Liver (tissue), 10 donors: ENCODE measurements around the gene POGZ. TPM values are rescaled to one million over a fixed set of nuclear protein-coding genes. Genes with fewer than 3 reads are reported as not detected.

ENCODE experiments used
- DNase-seq: peaks from one replicate; pipeline ENCODE4 v3.0.0-alpha.2; 2017; ENCODE audit warnings: low spot score
- H3K27ac ChIP-seq, 2 donors: one replicate each; pipeline ENCODE4 v1.7.0; 2013; ENCODE audit warnings: inconsistent platforms in 2 of 2, low read length in 2 of 2, control low read depth in 1 of 2, low read depth in 1 of 2, mild to moderate bottlenecking in 1 of 2
- H3K27me3 ChIP-seq, 4 donors: one replicate each; pipeline versions ENCODE4 v1.6.1 to v1.7.0; 2013; ENCODE audit warnings: low read length in 3 of 4, inconsistent platforms in 1 of 4, mild to moderate bottlenecking in 1 of 4, moderate library complexity in 1 of 4; ENCODE audit not compliant: control insufficient read depth in 4 of 4, insufficient read depth in 4 of 4
- H3K36me3 ChIP-seq, 4 donors: one replicate each; pipeline versions ENCODE4 v1.6.1 to v1.7.0; 2013; ENCODE audit warnings: low read length in 3 of 4, mild to moderate bottlenecking in 3 of 4, low read depth in 1 of 4, moderate library complexity in 1 of 4; ENCODE audit not compliant: control insufficient read depth in 4 of 4, insufficient read depth in 3 of 4
- H3K4me1 ChIP-seq, 4 donors: one replicate each; pipeline versions ENCODE4 v1.6.1 to v1.7.0; 2013; ENCODE audit warnings: low read length in 3 of 4, mild to moderate bottlenecking in 3 of 4, moderate library complexity in 1 of 4; ENCODE audit not compliant: control insufficient read depth in 4 of 4, insufficient read depth in 4 of 4
- H3K4me3 ChIP-seq, 3 donors: one replicate each; pipeline versions ENCODE4 v1.6.1 to v1.7.0; 2013; ENCODE audit warnings: low read length in 3 of 3, control low read depth in 1 of 3, low read depth in 1 of 3, mild to moderate bottlenecking in 1 of 3
- H3K9ac ChIP-seq, 2 donors: one replicate each; pipeline ENCODE4 v1.7.0; 2013; ENCODE audit warnings: low read length in 2 of 2, mild to moderate bottlenecking in 2 of 2, moderate library complexity in 2 of 2, control low read depth in 1 of 2, low read depth in 1 of 2
- H3K9me3 ChIP-seq, 4 donors: one replicate each; pipeline versions ENCODE4 v1.6.1 to v1.7.0; 2013; ENCODE audit warnings: low read length in 3 of 4; ENCODE audit not compliant: control insufficient read depth in 4 of 4
- CTCF ChIP-seq: fragments of 150-350 bp; IDR thresholded peaks from 2 replicates; pipeline ENCODE4 v1.5.1; 2017; ENCODE audit warnings: improper control_type of control experiment, low read depth, low read length; ENCODE audit not compliant: missing input control
- FOXA1 ChIP-seq: IDR thresholded peaks from 2 replicates; pipeline ENCODE4 v1.6.1; 2016; ENCODE audit warnings: antibody characterized with exemption
- FOXA2 ChIP-seq: IDR thresholded peaks from 2 replicates; pipeline ENCODE4 v1.6.1; 2016; ENCODE audit warnings: antibody characterized with exemption
- HNF4A ChIP-seq, 2 donors: conservative IDR thresholded peaks; 2 replicates each; pipeline ENCODE4 v1.6.1; 2016; ENCODE audit warnings: antibody characterized with exemption in 2 of 2, mild to moderate bottlenecking in 2 of 2
- HNF4G ChIP-seq: IDR thresholded peaks from 2 replicates; pipeline ENCODE4 v1.6.1; 2016; ENCODE audit warnings: antibody characterized with exemption
- JUND ChIP-seq, 2 donors: IDR thresholded peaks; 2 replicates each; pipeline ENCODE4 v1.6.1; 2016; ENCODE audit warnings: antibody characterized with exemption in 2 of 2
- MAX ChIP-seq: IDR thresholded peaks from 2 replicates; pipeline ENCODE4 v1.6.1; 2016; ENCODE audit warnings: antibody characterized with exemption
- NR2F2 ChIP-seq: IDR thresholded peaks from 2 replicates; pipeline ENCODE4 v1.6.1; 2016; ENCODE audit warnings: antibody characterized with exemption
- RAD21 ChIP-seq, 2 donors: IDR thresholded peaks; 2 replicates each; pipeline ENCODE4 v1.6.1; 2016; ENCODE audit warnings: antibody characterized with exemption in 2 of 2, mild to moderate bottlenecking in 2 of 2
- REST ChIP-seq: IDR thresholded peaks from 2 replicates; pipeline ENCODE4 v1.6.1; 2016; ENCODE audit warnings: antibody characterized with exemption, mild to moderate bottlenecking
- RXRA ChIP-seq, 2 donors: IDR thresholded peaks; 2 replicates each; pipeline ENCODE4 v1.6.1; 2017 to 2018; ENCODE audit warnings: antibody characterized with exemption in 2 of 2, mild to moderate bottlenecking in 1 of 2
- SP1 ChIP-seq: IDR thresholded peaks from 2 replicates; pipeline ENCODE4 v1.6.1; 2018; ENCODE audit warnings: antibody characterized with exemption, mild to moderate bottlenecking
- TAF1 ChIP-seq: conservative IDR thresholded peaks from 2 replicates; pipeline ENCODE4 v1.6.1; 2016; ENCODE audit warnings: antibody characterized with exemption, mild to moderate bottlenecking
- YY1 ChIP-seq: IDR thresholded peaks from 2 replicates; pipeline ENCODE4 v1.6.1; 2016; ENCODE audit warnings: antibody characterized with exemption, mild to moderate bottlenecking
- WGBS: extraction: QIAGEN DNeasy Blood & Tissue Kit; methylation state at CpG from one replicate; pipeline ENCODE4 v1.1.7; 2013; 5-methylcytosine and 5-hydroxymethylcytosine counted together
- polyA plus RNA-seq, 2 donors: library from polyadenylated mRNA; stranded (reverse) in 1 of 2; unstranded in 1 of 2; fragments of 200-250 nt in 1 of 2; fragments of >200 nt in 1 of 2; fragmentation: Nextera tagmentation in 1 of 2; extraction: Ambion mirVana in 1 of 2; gene quantifications; one replicate each; pipeline versions ENCODE4 v1.2.1 to v1.2.3, GENCODE V29; 2013 to 2015
- small RNA-seq: library from RNA; depleted of rRNA; stranded (forward); fragments of <200 nt; gene quantifications from one replicate; pipeline ENCODE3, GENCODE V24; 2014
- total RNA-seq, 2 donors: library from RNA; depleted of rRNA; stranded (reverse); fragments of >200 nt; gene quantifications; one replicate each; pipeline ENCODE4 v1.2.3, GENCODE V29; 2014
- donor health status: healthy.
- donor health status: healthy.
- donor health status: healthy.
- donor health status: healthy.
- donor health status: healthy.

Gene POGZ
- total and polyA plus RNA-seq, 4 donors = 7.7 to 30.1 (median 17.3) TPM

- no peaks in the 10 kb centered on the region for H3K9me3 ChIP-seq
- H3K36me3 ChIP-seq = peaks cover 8 to 36% (median 33%) of the 10 kb centered on the region in 4 donors
- H3K9ac ChIP-seq = no peak overlapping the region
- no peak overlapping the region for H3K4me3 ChIP-seq
- no peak for TF ChIP-seq FOXA2
- no peak for TF ChIP-seq RXRA (IDR thresholded peaks at IDR 0.05)
- TF ChIP-seq HNF4G = no peak
- TF ChIP-seq TAF1 = no peak
- TF ChIP-seq JUND (IDR thresholded peaks at IDR 0.05) = no peak
- TF ChIP-seq HNF4A (conservative IDR thresholded peaks at IDR 0.05) = no peak
- no peak for TF ChIP-seq NR2F2
- no peak for TF ChIP-seq YY1
- TF ChIP-seq FOXA1 = no peak
- H3K4me1 ChIP-seq = peaks cover 0 to 2% (median 0%) of the 10 kb centered on the region in 4 donors
- no peak for DNase-seq
- H3K27ac ChIP-seq = no peak overlapping the region
- no peaks in the 10 kb centered on the region for H3K27me3 ChIP-seq
Observed at GRCh38 chr1:151361883-151362282, 97.4 kb downstream of the POGZ start.

GRCh38 chr1:151356696-151357095 is 102.6 kb downstream of the POGZ start:
- Histone ChIP-seq H3K9ac (no peak overlapping the region), H3K4me1 (no peaks in the 10 kb centered on the region), H3K27ac (no peak overlapping the region), H3K4me3 (no peak overlapping the region), H3K9me3 (no peaks in the 10 kb centered on the region), H3K36me3 (peaks cover 0 to 1% (median 0%) of the 10 kb centered on the region in 4 donors), H3K27me3 (no peaks in the 10 kb centered on the region)
- WGBS = 67% methylated on average over 2 of the region's 2 CpGs
- no peak for DNase-seq
- no peak for TF ChIP-seq REST
- TF ChIP-seq HNF4A (conservative IDR thresholded peaks at IDR 0.05) = no peak
- TF ChIP-seq SP1 = no peak
- TF ChIP-seq RAD21 (IDR thresholded peaks at IDR 0.05) = no peak
- no peak for TF ChIP-seq RXRA (IDR thresholded peaks at IDR 0.05)
- TF ChIP-seq FOXA2 = no peak
- TF ChIP-seq MAX = no peak
- no peak for TF ChIP-seq JUND (IDR thresholded peaks at IDR 0.05)
- no peak for TF ChIP-seq TAF1
- TF ChIP-seq FOXA1 = no peak
- TF ChIP-seq HNF4G = no peak
- no peak for TF ChIP-seq CTCF

Small RNA genes within 50 kb of the gene (small RNA-seq; reads per million reads assigned to genes)
- gene RNY4P25 = 0.20 reads per million

Other genes starting within 250 kb of the POGZ start
- gene PSMD4, start 204.8 kb downstream of the POGZ start, total RNA-seq = 10 to 100 TPM; 77.7 to 86.3 TPM
- 100 to 1,000 TPM in 1 of 2 donors, 10 to 100 TPM in 1; 87.7 to 108 TPM for gene PSMD4, start 204.8 kb downstream of the POGZ start, polyA plus RNA-seq
- gene ZNF687, start 177.2 kb downstream of the POGZ start, total RNA-seq = 1 to 10 TPM; 9.3 to 9.7 TPM
- 1 to 10 TPM; 2.7 to 6.4 TPM for gene ZNF687, start 177.2 kb downstream of the POGZ start, polyA plus RNA-seq
- 10 to 100 TPM; 24.2 to 27.1 TPM for gene PI4KB, start 132.1 kb downstream of the POGZ start, total RNA-seq
- gene PI4KB, start 132.1 kb downstream of the POGZ start, polyA plus RNA-seq = 10 to 100 TPM; 14.2 to 14.3 TPM
- 10 to 100 TPM; 15.6 to 17.5 TPM for gene RFX5, start 112.2 kb downstream of the POGZ start, total RNA-seq
- gene RFX5, start 112.2 kb downstream of the POGZ start, polyA plus RNA-seq = 1 to 10 TPM; 5.2 to 6.5 TPM
- gene SELENBP1, start 86.8 kb downstream of the POGZ start, total RNA-seq = 100 to 1,000 TPM; 152 to 387 TPM
- 100 to 1,000 TPM; 141 to 209 TPM for gene SELENBP1, start 86.8 kb downstream of the POGZ start, polyA plus RNA-seq
- gene PSMB4, start 59.9 kb downstream of the POGZ start, total RNA-seq = 100 to 1,000 TPM; 130 to 212 TPM
- 100 to 1,000 TPM; 191 to 228 TPM for gene PSMB4, start 59.9 kb downstream of the POGZ start, polyA plus RNA-seq
- gene CGN, start 51.9 kb upstream of the POGZ start, total RNA-seq = 10 to 100 TPM; 16.9 to 48.9 TPM
- gene CGN, start 51.9 kb upstream of the POGZ start, polyA plus RNA-seq = 10 to 100 TPM; 19.3 to 19.5 TPM
- gene TUFT1, start 80.8 kb upstream of the POGZ start, total RNA-seq = 1 to 10 TPM; 3.4 to 4.8 TPM
- 1 to 10 TPM; 1.7 to 2.6 TPM for gene TUFT1, start 80.8 kb upstream of the POGZ start, polyA plus RNA-seq
- gene SNX27, start 152.6 kb upstream of the POGZ start, total RNA-seq = 10 to 100 TPM; 11.7 to 19.7 TPM
- 1 to 10 TPM; 4.3 to 9.3 TPM for gene SNX27, start 152.6 kb upstream of the POGZ start, polyA plus RNA-seq